Tibial nerve (tissue), 4 donors: ENCODE results near the gene SCUBE3.

Source experiments
- CTCF ChIP-seq, 5 experiments: fragments of 200-600 bp in 3 of 5; fragments of 450-650 bp in 2 of 5; sonication (generic) in 3 of 5; IDR thresholded peaks; one replicate each; pipeline ENCODE4 v1.5.1; 2016 to 2019; ENCODE audit warnings: antibody characterized with exemption in 5 of 5, mild to moderate bottlenecking in 3 of 5, moderate library complexity in 2 of 5
- EP300 ChIP-seq, 2 donors: sonication (generic); formaldehyde crosslinking; IDR thresholded peaks; one replicate each; pipeline ENCODE4 v1.6.1; 2017; ENCODE audit warnings: antibody characterized with exemption in 2 of 2, mild to moderate bottlenecking in 1 of 2
- POLR2A ChIP-seq, 2 donors: fragments of 450-650 bp; IDR thresholded peaks; one replicate each; pipeline ENCODE4 v1.6.1; 2017; ENCODE audit warnings: antibody characterized with exemption in 2 of 2, mild to moderate bottlenecking in 2 of 2, moderate library complexity in 2 of 2

DNA sequence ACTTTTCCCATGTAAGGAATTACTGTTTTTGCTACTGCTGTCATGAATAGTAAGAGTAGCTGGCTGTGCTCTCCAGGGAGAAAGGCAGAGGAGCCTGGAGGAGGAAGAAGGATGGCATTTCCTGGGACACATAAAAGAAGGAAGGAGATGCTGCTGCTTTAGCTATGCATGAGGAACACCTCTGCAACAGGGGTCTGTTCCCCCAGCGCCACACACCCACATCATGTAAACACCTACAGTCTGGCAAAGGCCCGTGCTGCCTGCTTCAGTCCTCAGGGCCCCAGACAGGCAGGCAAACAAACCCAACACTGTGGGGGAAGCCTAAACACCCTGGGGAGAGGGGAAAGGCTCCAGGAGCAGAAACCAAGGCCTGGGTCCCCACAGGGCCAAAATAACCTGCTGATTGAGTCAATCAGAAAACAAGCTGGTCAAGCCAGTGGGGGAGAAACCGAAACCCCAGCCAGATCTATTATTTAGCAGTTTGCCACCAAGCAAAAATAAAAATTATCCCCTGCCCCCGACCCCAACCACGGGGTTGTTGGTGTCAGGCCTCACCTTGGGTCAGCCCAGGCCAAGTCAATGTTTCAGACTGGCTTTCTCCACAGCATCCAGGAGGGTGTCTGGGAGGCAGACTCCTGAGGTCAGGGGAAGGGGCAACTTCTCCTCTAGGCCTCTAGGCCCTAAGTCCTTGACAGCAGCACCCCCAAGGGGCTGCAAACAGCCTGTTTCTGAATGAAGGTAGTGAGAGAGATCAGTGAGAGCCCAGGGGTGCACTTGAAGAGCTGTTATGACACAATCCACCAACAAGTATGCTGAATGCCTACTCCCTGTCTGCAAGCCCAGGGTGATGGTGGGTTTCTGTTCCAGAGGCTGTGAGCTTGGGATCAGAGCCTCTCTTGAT is 34.6 kb upstream of the SCUBE3 start:
- TF ChIP-seq CTCF (IDR thresholded peaks at IDR 0.05) (no peak), POLR2A (IDR thresholded peaks at IDR 0.05) (no peak), EP300 (IDR thresholded peaks at IDR 0.05) (no peak)
